ENCODE data around the gene OR2T11. TPM values are rescaled to one million over a fixed set of nuclear protein-coding genes. Genes with fewer than 3 reads are reported as not detected.
"Not testable (repeated sequence)": the region's sequence is repeated elsewhere in the genome, so short reads cannot be mapped to it uniquely, and the experiment has no call there.

The OR2T11 gene
- total RNA-seq, 1 donor from 2014 or later: not detected

- H3K9me3 Mint-ChIP-seq; H3K36me3 Mint-ChIP-seq; H3K27me3 ChIP-seq; H3F3A ChIP-seq (ENCODE audit: low read depth); H3K36me3 ChIP-seq; H3K27me3 Mint-ChIP-seq (ENCODE audit: insufficient read depth, low read depth); H3K4me2 ChIP-seq; H3K79me2 ChIP-seq (ENCODE audit: low read depth); H4K20me1 ChIP-seq (ENCODE audit: low read depth); H3K27ac ChIP-seq; H3K4me1 ChIP-seq; H3K4me3 ChIP-seq; DNase-seq (ENCODE audit: low spot score); H3K4me1 Mint-ChIP-seq; H2AFZ ChIP-seq (replicated peaks); H3K9me3 ChIP-seq (ENCODE audit: low read depth); H3K4me3 Mint-ChIP-seq; H3K9ac ChIP-seq; H3K27ac Mint-ChIP-seq: not testable (repeated sequence)
Measured at GRCh38 chr1:248648770-248649536, 14.1 kb upstream of the OR2T11 start.

DNA sequence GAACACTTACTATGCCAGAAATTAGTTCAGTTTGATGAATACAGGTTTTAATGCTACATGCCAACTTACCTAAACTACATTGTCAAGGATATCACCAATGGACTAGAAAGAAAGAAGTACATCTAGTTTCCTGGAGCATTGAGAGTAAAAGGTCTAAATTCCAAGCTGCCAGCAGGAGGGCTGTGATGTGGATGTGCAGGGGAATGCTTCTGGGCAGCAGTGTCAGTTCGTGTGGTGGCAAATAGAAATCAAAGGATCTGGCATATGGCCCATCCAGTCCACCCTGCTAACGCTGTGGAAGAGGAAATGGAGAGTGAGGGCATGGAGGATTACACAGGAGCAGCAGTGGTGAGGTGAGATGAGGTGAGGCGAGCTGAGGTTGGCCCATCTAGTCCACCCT is 10.3 kb upstream of the OR2T11 start, which contains the start of gene OR2T35:
OR2T35 (minus strand) TSS at position 101 of the 400 bp plus-strand sequence. CDS start 6,020 bp downstream, outside the sequence.
- not testable (repeated sequence) for H3K4me2 ChIP-seq; H4K20me1 ChIP-seq (ENCODE audit: low read depth); H3K9me3 Mint-ChIP-seq; H3K36me3 ChIP-seq; H3K27me3 ChIP-seq; H3F3A ChIP-seq (ENCODE audit: low read depth); H3K4me1 Mint-ChIP-seq; H3K4me3 ChIP-seq; H2AFZ ChIP-seq (replicated peaks); H3K4me3 Mint-ChIP-seq; DNase-seq (ENCODE audit: low spot score); H3K9me3 ChIP-seq (ENCODE audit: low read depth); H3K4me1 ChIP-seq; H3K9ac ChIP-seq; H3K27ac Mint-ChIP-seq; H3K79me2 ChIP-seq (ENCODE audit: low read depth); H3K36me3 Mint-ChIP-seq; H3K27ac ChIP-seq; H3K27me3 Mint-ChIP-seq (ENCODE audit: insufficient read depth, low read depth)

DNA sequence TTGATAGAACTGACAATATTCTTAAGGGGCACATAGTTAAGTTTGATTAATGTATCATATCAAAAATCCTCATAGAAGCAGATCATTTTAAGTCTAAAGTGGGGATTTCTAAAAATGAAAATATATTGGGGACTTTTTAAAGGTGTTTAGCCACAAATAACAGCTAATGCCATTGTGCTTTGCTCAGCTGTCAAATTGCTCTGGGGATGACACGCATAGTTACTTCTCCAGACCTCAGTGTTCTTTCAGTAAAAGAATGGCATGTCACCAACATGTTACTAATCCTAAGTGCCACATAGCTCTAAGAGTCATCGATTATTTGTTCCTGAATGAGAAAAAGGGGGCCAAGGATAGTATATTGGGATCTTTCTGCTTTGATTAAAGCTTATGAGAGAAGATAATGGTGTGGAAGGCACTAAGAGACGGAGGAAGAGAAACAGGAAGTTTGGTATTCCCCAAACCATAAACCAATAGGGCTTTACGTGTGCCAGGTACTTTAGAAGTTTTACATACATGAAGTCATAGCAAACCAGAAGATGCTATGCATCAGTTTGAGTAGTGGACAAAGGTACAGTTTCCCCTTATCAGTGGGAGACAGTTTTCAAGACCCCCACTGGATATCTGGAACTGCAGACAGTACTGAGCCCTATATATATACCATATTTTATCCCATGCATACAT is 8.2 kb upstream of the OR2T11 start:
- H3K27ac ChIP-seq, H3K27ac Mint-ChIP-seq: not testable (repeated sequence)

DNA sequence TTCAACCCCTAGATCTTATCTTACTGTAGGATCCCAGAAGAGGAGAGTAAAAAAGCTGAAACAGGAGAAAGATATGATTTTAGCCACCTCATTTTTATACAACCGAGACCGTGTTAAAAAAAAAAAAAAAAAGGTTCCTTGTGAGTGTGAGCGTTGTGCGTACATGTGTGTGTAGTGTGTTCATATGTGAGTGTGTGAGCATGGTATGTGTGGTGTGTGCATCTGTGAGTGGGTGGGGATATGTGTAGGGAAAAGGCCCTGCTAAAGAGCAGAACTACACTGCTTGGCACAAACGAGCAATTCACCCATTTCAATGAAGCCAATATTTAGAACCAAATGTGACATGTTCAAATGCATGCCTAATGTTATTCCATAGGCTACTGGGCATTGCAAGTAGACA is 6.7 kb upstream of the OR2T11 start:
- not testable (repeated sequence) for H3K36me3 ChIP-seq; H3K36me3 Mint-ChIP-seq; H3K4me2 ChIP-seq; H3K27me3 Mint-ChIP-seq (ENCODE audit: insufficient read depth, low read depth); H3K27me3 ChIP-seq; H4K20me1 ChIP-seq (ENCODE audit: low read depth); H3K9me3 Mint-ChIP-seq; H3K4me1 Mint-ChIP-seq; H3K79me2 ChIP-seq (ENCODE audit: low read depth); H3K9me3 ChIP-seq (ENCODE audit: low read depth); H2AFZ ChIP-seq (replicated peaks); H3K27ac Mint-ChIP-seq; H3K4me3 Mint-ChIP-seq; H3K4me3 ChIP-seq; H3K4me1 ChIP-seq; DNase-seq (ENCODE audit: low spot score); H3F3A ChIP-seq (ENCODE audit: low read depth); H3K9ac ChIP-seq; H3K27ac ChIP-seq

More for the DNA sequence above, 8.2 kb upstream of the OR2T11 start:
- H3K9me3 Mint-ChIP-seq; H4K20me1 ChIP-seq (ENCODE audit: low read depth); H3K27me3 Mint-ChIP-seq (ENCODE audit: insufficient read depth, low read depth); H3K36me3 ChIP-seq; H3K9me3 ChIP-seq (ENCODE audit: low read depth); H3K9ac ChIP-seq; H3K4me1 Mint-ChIP-seq; H3F3A ChIP-seq (ENCODE audit: low read depth); H3K27me3 ChIP-seq; H3K4me3 ChIP-seq; DNase-seq (ENCODE audit: low spot score); H3K4me3 Mint-ChIP-seq; H2AFZ ChIP-seq (replicated peaks); H3K4me1 ChIP-seq; H3K79me2 ChIP-seq (ENCODE audit: low read depth); H3K36me3 Mint-ChIP-seq; H3K4me2 ChIP-seq: not testable (repeated sequence)

DNA sequence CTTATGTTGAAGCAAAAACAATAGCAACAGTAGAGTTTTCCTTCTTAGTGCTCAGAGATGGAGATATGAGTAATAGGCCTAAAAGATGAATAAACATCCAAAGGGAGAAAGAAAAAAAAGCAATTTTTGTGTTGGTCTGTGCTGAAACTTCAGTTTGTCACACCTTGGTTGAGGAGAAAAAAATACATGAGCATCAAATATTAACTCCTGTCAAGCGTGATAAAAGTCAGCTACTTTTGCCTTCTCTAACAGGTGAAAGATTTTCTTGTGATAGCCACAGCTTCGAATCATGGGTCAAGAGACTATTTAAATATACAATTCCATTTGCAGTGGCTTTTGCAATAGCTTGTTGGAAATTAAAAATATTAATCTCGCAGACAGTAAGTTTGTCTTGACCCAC is 6.0 kb upstream of the OR2T11 start:
- H3K4me1 Mint-ChIP-seq; DNase-seq (ENCODE audit: low spot score); H3K27ac ChIP-seq; H2AFZ ChIP-seq (replicated peaks); H3K79me2 ChIP-seq (ENCODE audit: low read depth); H3K27me3 ChIP-seq; H3K4me2 ChIP-seq; H3K9me3 Mint-ChIP-seq; H3K9me3 ChIP-seq (ENCODE audit: low read depth); H3K27ac Mint-ChIP-seq; H3F3A ChIP-seq (ENCODE audit: low read depth); H3K27me3 Mint-ChIP-seq (ENCODE audit: insufficient read depth, low read depth); H3K4me3 ChIP-seq; H3K9ac ChIP-seq; H3K36me3 Mint-ChIP-seq; H4K20me1 ChIP-seq (ENCODE audit: low read depth); H3K36me3 ChIP-seq; H3K4me1 ChIP-seq; H3K4me3 Mint-ChIP-seq: not testable (repeated sequence)

DNA sequence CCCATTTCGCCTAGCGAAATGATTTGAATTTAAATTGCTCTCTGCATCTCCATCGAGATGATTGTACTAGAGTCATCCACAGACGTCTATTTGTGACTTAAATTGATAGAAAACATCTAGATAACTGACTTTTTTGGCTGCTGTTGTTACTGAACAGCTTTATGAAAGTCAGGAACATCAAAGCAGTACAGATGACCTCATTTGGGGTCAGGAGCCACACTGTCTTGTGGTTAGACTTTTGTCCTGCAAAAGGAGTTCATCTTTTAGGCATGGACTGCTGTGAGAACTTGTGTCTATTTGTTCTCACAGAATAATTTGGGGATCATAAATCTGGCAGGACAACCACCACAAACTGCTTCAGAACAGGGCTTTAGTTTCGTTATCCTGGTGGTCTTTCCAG is 4.8 kb upstream of the OR2T11 start:
- not testable (repeated sequence) for H3K27me3 Mint-ChIP-seq (ENCODE audit: insufficient read depth, low read depth); H3K4me2 ChIP-seq; H3K9me3 Mint-ChIP-seq; H3K4me3 Mint-ChIP-seq; H3K27me3 ChIP-seq; H3K9ac ChIP-seq; H3K36me3 ChIP-seq; H3K4me3 ChIP-seq; H3K27ac Mint-ChIP-seq; H3K36me3 Mint-ChIP-seq; H3K4me1 Mint-ChIP-seq; H3K4me1 ChIP-seq; H3K9me3 ChIP-seq (ENCODE audit: low read depth); H3K79me2 ChIP-seq (ENCODE audit: low read depth); H2AFZ ChIP-seq (replicated peaks); H3K27ac ChIP-seq; H4K20me1 ChIP-seq (ENCODE audit: low read depth); DNase-seq (ENCODE audit: low spot score); H3F3A ChIP-seq (ENCODE audit: low read depth)

DNA sequence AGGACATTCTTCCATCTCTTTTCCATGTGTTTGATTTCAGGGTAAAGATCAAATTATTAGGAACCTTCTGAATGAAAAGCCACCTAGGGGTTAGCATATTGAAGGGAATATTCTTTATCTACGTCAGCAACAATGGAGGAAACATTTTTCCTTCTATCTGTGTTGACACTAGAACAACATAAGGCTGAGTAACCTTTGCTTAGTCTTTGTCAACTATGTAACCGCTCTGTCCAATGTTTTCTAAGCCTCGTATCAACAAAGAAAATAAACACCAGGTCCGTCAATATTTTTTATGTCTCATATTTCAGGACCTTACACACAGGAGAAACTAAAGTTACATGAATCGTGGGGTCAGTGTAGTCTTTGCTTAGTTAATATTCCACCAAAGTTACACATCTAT is 1.7 kb upstream of the OR2T11 start:
- not testable (repeated sequence) for H3K27ac Mint-ChIP-seq; H3K9ac ChIP-seq; H2AFZ ChIP-seq (replicated peaks); H3K4me3 Mint-ChIP-seq; H3K9me3 Mint-ChIP-seq; H4K20me1 ChIP-seq (ENCODE audit: low read depth); H3K79me2 ChIP-seq (ENCODE audit: low read depth); H3K4me1 Mint-ChIP-seq; H3K9me3 ChIP-seq (ENCODE audit: low read depth); H3K36me3 ChIP-seq; H3F3A ChIP-seq (ENCODE audit: low read depth); H3K27ac ChIP-seq; H3K4me3 ChIP-seq; H3K36me3 Mint-ChIP-seq; H3K4me1 ChIP-seq; H3K27me3 Mint-ChIP-seq (ENCODE audit: insufficient read depth, low read depth); H3K4me2 ChIP-seq; H3K27me3 ChIP-seq; DNase-seq (ENCODE audit: low spot score)

Data from neural progenitor cell (in vitro differentiated cells).